KMS-11 (cell line): ENCODE measurements around the gene DCT.

Experiments used
- H2AFZ ChIP-seq: fragments of 200-600 bp; sonication (generic); 2 replicates; pipeline ENCODE4 v1.6.1; 2016; ENCODE audit warnings: antibody characterized with exemption, mixed run types, low read depth
- H3K27ac ChIP-seq: fragments of 200-600 bp; sonication (generic); 2 replicates; pipeline ENCODE4 v1.6.1; 2016; ENCODE audit warnings: mild to moderate bottlenecking, mixed run types
- H3K27me3 ChIP-seq: fragments of 200-600 bp; sonication (generic); 2 replicates; pipeline ENCODE4 v1.6.1; 2017; ENCODE audit warnings: mild to moderate bottlenecking, low read depth, mixed run types, moderate library complexity; ENCODE audit not compliant: insufficient read depth
- H3K36me3 ChIP-seq: fragments of 200-600 bp; sonication (generic); 2 replicates; pipeline ENCODE4 v1.6.1; 2017; ENCODE audit warnings: mild to moderate bottlenecking, mixed run types; ENCODE audit not compliant: insufficient read depth
- H3K4me1 ChIP-seq: fragments of 200-600 bp; sonication (generic); 2 replicates; pipeline ENCODE4 v1.6.1; 2016; ENCODE audit warnings: mild to moderate bottlenecking, low read depth, mixed run types; ENCODE audit not compliant: poor library complexity, severe bottlenecking
- H3K4me2 ChIP-seq: fragments of 200-600 bp; sonication (generic); 2 replicates; pipeline ENCODE4 v1.7.0; 2016; ENCODE audit warnings: mild to moderate bottlenecking, mixed run types
- H3K4me3 ChIP-seq: fragments of 200-600 bp; sonication (generic); IDR thresholded peaks from 2 replicates; pipeline ENCODE4 v1.6.1; 2017; ENCODE audit warnings: low read depth, low read length, mixed read lengths; ENCODE audit not compliant: insufficient read depth
- H3K79me2 ChIP-seq: fragments of 200-600 bp; sonication (generic); 2 replicates; pipeline ENCODE4 v1.6.1; 2016; ENCODE audit warnings: low read depth, mixed run types; ENCODE audit not compliant: insufficient read depth
- H3K9ac ChIP-seq: fragments of 200-600 bp; sonication (generic); 2 replicates; pipeline ENCODE4 v1.6.1; 2016; ENCODE audit warnings: mild to moderate bottlenecking, mixed run types
- H4K20me1 ChIP-seq: fragments of 200-600 bp; sonication (generic); 2 replicates; pipeline ENCODE4 v1.6.1; 2016; ENCODE audit warnings: mild to moderate bottlenecking, mixed run types; ENCODE audit not compliant: insufficient read depth
- CTCF ChIP-seq: fragments of 200-600 bp; sonication (generic); conservative IDR thresholded peaks from 2 replicates; pipeline ENCODE4 v1.6.1; 2017; ENCODE audit warnings: low read depth, mild to moderate bottlenecking, antibody characterized with exemption, low read length, moderate library complexity, mixed read lengths

Gene DCT

GRCh38 chr13:94483970-94484369 is 4.5 kb upstream of the DCT start:
- H3K79me2 ChIP-seq: no peaks in the 10 kb centered on the region
- H3K4me1 ChIP-seq: peaks cover 7% of the 10 kb centered on the region
- H3K36me3 ChIP-seq: no peaks in the 10 kb centered on the region
- H4K20me1 ChIP-seq: no peaks in the 10 kb centered on the region
- TF ChIP-seq CTCF: no peak
- H3K4me3 ChIP-seq: no peak overlapping the region
- H3K27ac ChIP-seq: no peak overlapping the region
- no peaks in the 10 kb centered on the region for H3K27me3 ChIP-seq
- no peak overlapping the region for H3K9ac ChIP-seq
- H3K4me2 ChIP-seq: no peak overlapping the region
- H2AFZ ChIP-seq: no peak overlapping the region

DNA sequence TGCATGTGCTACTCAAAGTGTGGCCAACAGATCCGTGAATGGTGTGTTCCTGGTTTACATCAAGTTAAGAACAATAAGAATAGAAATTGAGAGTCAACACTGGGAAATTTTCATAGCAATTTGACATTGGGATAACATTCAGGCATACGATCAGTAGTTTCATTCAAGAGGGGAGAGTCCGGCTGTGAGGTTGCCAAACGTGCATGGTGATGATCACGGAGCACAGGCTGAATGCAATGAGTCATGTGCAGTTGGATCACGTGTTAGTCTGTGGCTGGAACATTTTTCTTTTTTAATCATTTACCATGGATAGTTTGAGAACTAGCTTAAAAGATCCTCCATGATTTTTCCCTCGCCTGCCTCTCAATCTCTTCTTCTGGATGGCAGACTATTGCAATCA is 2.5 kb upstream of the DCT start:
- no peak for TF ChIP-seq CTCF
- no peaks in the 10 kb centered on the region for H4K20me1 ChIP-seq
- no peak overlapping the region for H3K9ac ChIP-seq

GRCh38 chr13:94480672-94481145 is 1.2 kb upstream of the DCT start:
- Histone ChIP-seq H3K27ac (no peak overlapping the region), H3K4me2 (no peak overlapping the region), H3K36me3 (no peaks in the 10 kb centered on the region), H3K79me2 (no peaks in the 10 kb centered on the region), H4K20me1 (no peaks in the 10 kb centered on the region), H3K4me1 (peaks cover 7% of the 10 kb centered on the region), H3K4me3 (no peak overlapping the region), H3K9ac (no peak overlapping the region), H2AFZ (no peak overlapping the region), H3K27me3 (no peaks in the 10 kb centered on the region)
- TF ChIP-seq CTCF: no peak

More for the DNA sequence above, 2.5 kb upstream of the DCT start:
- no peak overlapping the region for H3K27ac ChIP-seq
- H3K4me3 ChIP-seq: no peak overlapping the region
- H2AFZ ChIP-seq: no peak overlapping the region
- H3K79me2 ChIP-seq: no peaks in the 10 kb centered on the region
- no peaks in the 10 kb centered on the region for H3K27me3 ChIP-seq
- no peaks in the 10 kb centered on the region for H3K36me3 ChIP-seq
- peaks cover 7% of the 10 kb centered on the region for H3K4me1 ChIP-seq
- no peak overlapping the region for H3K4me2 ChIP-seq

DNA sequence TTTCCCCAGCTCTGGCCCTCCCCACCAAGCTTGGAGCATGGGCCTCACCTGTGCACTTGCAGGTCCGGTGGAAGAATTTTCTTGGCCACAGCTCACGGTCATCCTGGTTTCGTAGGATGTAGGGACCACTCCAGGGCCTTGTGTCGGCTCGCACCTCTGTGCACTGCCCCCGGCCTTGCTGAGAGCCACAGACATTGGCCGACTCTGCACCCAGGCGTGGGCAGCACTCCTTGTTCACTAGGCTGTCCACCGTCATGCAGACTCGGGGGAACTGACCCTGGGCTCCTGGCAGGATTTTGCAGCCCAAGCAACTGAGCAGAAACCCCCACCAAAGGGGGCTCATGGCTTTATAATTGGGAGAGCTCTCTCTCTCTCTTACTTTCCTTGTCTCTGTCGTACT is 569 bp downstream of the DCT start:
- TF ChIP-seq CTCF: no peak
- Histone ChIP-seq H3K4me2 (no peak overlapping the region), H3K27ac (no peak overlapping the region)

GRCh38 chr13:94470126-94470525 is 9.4 kb downstream of the DCT start:
- Histone ChIP-seq H3K79me2 (no peaks in the 10 kb centered on the region), H3K4me1 (no peaks in the 10 kb centered on the region), H3K27ac (no peak overlapping the region), H3K4me2 (no peak overlapping the region), H3K9ac (no peak overlapping the region), H3K36me3 (no peaks in the 10 kb centered on the region), H3K27me3 (no peaks in the 10 kb centered on the region), H4K20me1 (no peaks in the 10 kb centered on the region), H3K4me3 (no peak overlapping the region), H2AFZ (no peak overlapping the region)
- TF ChIP-seq CTCF: no peak

More for the DNA sequence above, 569 bp downstream of the DCT start:
- Histone ChIP-seq H3K9ac (no peak overlapping the region), H3K79me2 (no peaks in the 10 kb centered on the region), H3K27me3 (no peaks in the 10 kb centered on the region), H4K20me1 (no peaks in the 10 kb centered on the region), H3K36me3 (no peaks in the 10 kb centered on the region), H3K4me3 (no peak overlapping the region), H2AFZ (no peak overlapping the region), H3K4me1 (peaks cover 7% of the 10 kb centered on the region)
